H1 (cell line): ENCODE data around the gene GSX1. TPM values are rescaled to one million over a fixed set of nuclear protein-coding genes. Genes with fewer than 3 reads are reported as not detected.

ENCODE experiments used
- CTCF ChIA-PET: fragments of 300-600 bp; sonication (Branson Sonifier 250); formaldehyde crosslinking; loops from one replicate; lab custom pipeline; 2021; ENCODE audit not compliant: partially characterized antibody; lab: Charles Lee
- POLR2A ChIA-PET: fragments of 300-600 bp; sonication (Branson Sonifier 250); formaldehyde crosslinking; loops from one replicate; lab custom pipeline; 2021; ENCODE audit warnings: inconsistent platforms; ENCODE audit not compliant: partially characterized antibody; lab: Charles Lee
- DNase-seq, 2 experiments: peaks; one replicate each; pipeline versions ENCODE4 v3.0.0 to v3.0.0-alpha.2; 2010 to 2022; ENCODE audit warnings: low spot score in 2 of 2, low read depth in 1 of 2, mixed read lengths in 1 of 2
- FAIRE-seq: peaks from 2 replicates; lab custom pipeline; 2011; peaks lifted over from hg19 to GRCh38; lab: Jason Lieb, UNC
- H2AFZ ChIP-seq: 2 replicates; pipeline ENCODE4 v1.8.1; 2012; ENCODE audit warnings: low read length, inconsistent platforms
- H2AK5ac ChIP-seq: 2 replicates; pipeline ENCODE4 v1.6.1; 2013; ENCODE audit warnings: low read depth, low read length
- H2BK120ac ChIP-seq: replicated peaks from 2 replicates; pipeline ENCODE3; 2013; ENCODE audit warnings: low read depth, low read length, inconsistent platforms
- H2BK12ac ChIP-seq: 2 replicates; pipeline ENCODE4 v1.6.1; 2013; ENCODE audit warnings: low read depth, low read length
- H2BK15ac ChIP-seq: 2 replicates; pipeline ENCODE4 v1.6.1; 2013; ENCODE audit warnings: low read length
- H2BK20ac ChIP-seq: 2 replicates; pipeline ENCODE4 v1.6.1; 2013; ENCODE audit warnings: low read length
- H2BK5ac ChIP-seq: 2 replicates; pipeline ENCODE4 v1.6.1; 2013; ENCODE audit warnings: low read depth, low read length
- H3K14ac ChIP-seq: 2 replicates; pipeline ENCODE4 v1.6.1; 2013; ENCODE audit warnings: inconsistent platforms; ENCODE audit not compliant: insufficient read length
- H3K18ac ChIP-seq: 2 replicates; pipeline ENCODE4 v1.6.1; 2013; ENCODE audit warnings: low read length; ENCODE audit errors: extremely low read depth
- H3K23ac ChIP-seq: 2 replicates; pipeline ENCODE4 v1.6.1; 2013; ENCODE audit warnings: inconsistent platforms; ENCODE audit not compliant: insufficient read length
- H3K23me2 ChIP-seq: 2 replicates; pipeline ENCODE4 v1.6.1; 2013; ENCODE audit warnings: low read depth, low read length
- H3K27ac ChIP-seq: 2 replicates; pipeline ENCODE4 v1.6.1; 2011; ENCODE audit warnings: low read depth, low read length, inconsistent platforms
- H3K27me3 ChIP-seq, 4 experiments: replicated peaks in 1 of 4; 1 replicate in 1 of 4; 2 replicates in 3 of 4; pipeline versions ENCODE4 v1.6.1 to v1.8.1; 2011 to 2013; ENCODE audit warnings: low read length in 3 of 4, mild to moderate bottlenecking in 3 of 4, inconsistent platforms in 2 of 4, mixed read lengths in 2 of 4, moderate library complexity in 1 of 4; ENCODE audit not compliant: control insufficient read depth in 3 of 4, insufficient read depth in 3 of 4; ENCODE audit errors: extremely low read depth in 1 of 4
- H3K36me3 ChIP-seq, 4 experiments: 2 replicates each; pipeline versions ENCODE4 v1.6.1 to v1.8.1; 2011 to 2013; ENCODE audit warnings: mild to moderate bottlenecking in 4 of 4, low read length in 3 of 4, moderate library complexity in 2 of 4, control low read depth in 1 of 4, inconsistent platforms in 1 of 4; ENCODE audit not compliant: insufficient read depth in 4 of 4, control insufficient read depth in 2 of 4
- H3K4ac ChIP-seq: replicated peaks from 2 replicates; pipeline ENCODE3; 2013; ENCODE audit warnings: low read length, low read depth, mixed read lengths, inconsistent platforms; ENCODE audit not compliant: insufficient read length
- H3K4me1 ChIP-seq, 4 experiments: replicated peaks in 1 of 4; 1 replicate in 1 of 4; 2 replicates in 3 of 4; pipeline versions ENCODE4 v1.6.1 to v1.8.1; 2011 to 2013; ENCODE audit warnings: low read length in 3 of 4, inconsistent platforms in 2 of 4, mixed read lengths in 1 of 4; ENCODE audit not compliant: insufficient read depth in 4 of 4, control insufficient read depth in 3 of 4
- H3K4me2 ChIP-seq, 2 experiments: 2 replicates each; pipeline versions ENCODE4 v1.6.1 to v1.8.1; 2011 to 2013; ENCODE audit warnings: low read depth in 2 of 2, low read length in 2 of 2, control low read depth in 1 of 2, inconsistent platforms in 1 of 2, mild to moderate bottlenecking in 1 of 2; ENCODE audit not compliant: insufficient read depth in 1 of 2
- H3K4me3 ChIP-seq, 4 experiments: fragments of 200-600, 300-600 bp in 1 of 4; sonication (generic), shearing (Covaris generic), sonication (Bioruptor Twin) in 1 of 4; 2 replicates each; pipeline versions ENCODE4 v1.5.1 to v1.8.1; 2011 to 2016; ENCODE audit warnings: low read length in 4 of 4, low read depth in 3 of 4, control low read depth in 2 of 4, inconsistent platforms in 2 of 4, mild to moderate bottlenecking in 2 of 4, mixed read lengths in 1 of 4, moderate library complexity in 1 of 4; ENCODE audit not compliant: insufficient read depth in 2 of 4; ENCODE audit errors: extremely low read depth in 1 of 4
- H3K56ac ChIP-seq: replicated peaks from 2 replicates; pipeline ENCODE3; 2013; ENCODE audit warnings: low read depth, mild to moderate bottlenecking, mixed read lengths, low read length, inconsistent platforms; ENCODE audit not compliant: insufficient read length
- H3K79me1 ChIP-seq: 2 replicates; pipeline ENCODE4 v1.6.1; 2013; ENCODE audit warnings: low read depth, low read length, control low read depth
- H3K79me2 ChIP-seq, 2 experiments: 2 replicates each; pipeline versions ENCODE4 v1.6.1 to v1.8.1; 2012 to 2013; ENCODE audit warnings: low read length in 2 of 2, mild to moderate bottlenecking in 2 of 2, inconsistent platforms in 1 of 2; ENCODE audit not compliant: insufficient read depth in 2 of 2, control insufficient read depth in 1 of 2
- H3K9ac ChIP-seq, 4 experiments: replicated peaks in 1 of 4; 1 replicate in 1 of 4; 2 replicates in 3 of 4; pipeline versions ENCODE4 v1.6.1 to v1.8.1; 2011 to 2013; ENCODE audit warnings: low read depth in 3 of 4, low read length in 3 of 4, control low read depth in 2 of 4, mild to moderate bottlenecking in 2 of 4, moderate library complexity in 2 of 4, inconsistent platforms in 1 of 4; ENCODE audit errors: extremely low read depth in 1 of 4
- H3K9me3 ChIP-seq, 2 experiments: 2 replicates each; pipeline versions ENCODE4 v1.6.1 to v1.8.1; 2012 to 2013; ENCODE audit warnings: mild to moderate bottlenecking in 2 of 2, moderate library complexity in 2 of 2, control low read depth in 1 of 2, inconsistent platforms in 1 of 2, low read depth in 1 of 2, low read length in 1 of 2, mixed read lengths in 1 of 2; ENCODE audit not compliant: insufficient read depth in 2 of 2
- H4K20me1 ChIP-seq, 2 experiments: replicated peaks in 1 of 2; 2 replicates each; pipeline versions ENCODE3 to v1.8.1; 2011 to 2013; ENCODE audit warnings: inconsistent platforms in 2 of 2, low read length in 2 of 2, mild to moderate bottlenecking in 1 of 2; ENCODE audit not compliant: insufficient read depth in 2 of 2, control insufficient read depth in 1 of 2
- H4K5ac ChIP-seq: 2 replicates; pipeline ENCODE4 v1.6.1; 2013; ENCODE audit warnings: low read length, low read depth, mixed read lengths, inconsistent platforms; ENCODE audit not compliant: insufficient read length
- H4K8ac ChIP-seq: 2 replicates; pipeline ENCODE4 v1.8.0; 2013; ENCODE audit warnings: mild to moderate bottlenecking, moderate library complexity, low read length, inconsistent platforms; ENCODE audit not compliant: insufficient read depth; ENCODE audit errors: extremely low read depth
- H4K91ac ChIP-seq: replicated peaks from 2 replicates; pipeline ENCODE3; 2013; ENCODE audit warnings: low read length, mixed read lengths, inconsistent platforms; ENCODE audit not compliant: insufficient read length
- ASH2L ChIP-seq: fragments of 200-600, 300-600 bp; sonication (generic); IDR thresholded peaks from one replicate; pipeline ENCODE4 v1.7.1; 2017; ENCODE audit warnings: low read length
- BCL11A ChIP-seq, 2 experiments: IDR thresholded peaks; one replicate each; pipeline ENCODE4 v1.6.1; 2011; ENCODE audit warnings: low read depth in 2 of 2, low read length in 2 of 2, mild to moderate bottlenecking in 2 of 2
- GABPA ChIP-seq: IDR thresholded peaks from 2 replicates; pipeline ENCODE4 v1.6.1; 2011; ENCODE audit warnings: mild to moderate bottlenecking, low read length, moderate library complexity, borderline replicate concordance; ENCODE audit not compliant: insufficient read depth
- MAX ChIP-seq: IDR thresholded peaks from 2 replicates; pipeline ENCODE4 v1.6.1; 2012; ENCODE audit warnings: inconsistent platforms
- RNF2 ChIP-seq: fragments of 200-900, 300-1000 bp; sonication (generic); IDR thresholded peaks from 2 replicates; pipeline ENCODE4 v1.7.1; 2016; ENCODE audit warnings: borderline replicate concordance, low read depth, mild to moderate bottlenecking, antibody characterized with exemption, low read length; ENCODE audit not compliant: poor library complexity, severe bottlenecking; ENCODE audit errors: missing control alignments
- SUZ12 ChIP-seq: fragments of 200-600 bp; sonication (generic); IDR thresholded peaks from 2 replicates; pipeline ENCODE4 v1.6.1; 2012; ENCODE audit warnings: mild to moderate bottlenecking, inconsistent platforms, low read length, moderate library complexity, mixed read lengths
- TEAD4 ChIP-seq: IDR thresholded peaks from 2 replicates; pipeline ENCODE4 v1.6.1; 2012; ENCODE audit warnings: low read depth, low read length, inconsistent platforms, mixed read lengths
- WGBS, 2 experiments: shearing (Covaris generic) in 1 of 2; methylation state at CpG; one replicate each; pipeline versions ENCODE4 v1.1.6 to v1.1.7; 2013 to 2015; ENCODE audit warnings: low lambda C conversion rate in 2 of 2, mixed read lengths in 2 of 2, inconsistent platforms in 1 of 2, low coverage in 1 of 2, missing lambda C conversion rate in 1 of 2; ENCODE audit not compliant: insufficient replicate concordance in 2 of 2, insufficient coverage in 1 of 2, insufficient read length in 1 of 2; ENCODE audit errors: extremely low coverage in 1 of 2, missing lambda C conversion rate in 1 of 2; 5-methylcytosine and 5-hydroxymethylcytosine counted together
- polyA plus RNA-seq, 7 experiments: library from polyadenylated mRNA; depleted of rRNA in 3 of 7; stranded (reverse) in 5 of 7; unstranded in 2 of 7; fragments of >200 nt in 5 of 7; fragments of 200-250 nt in 2 of 7; gene quantifications; 1 replicate in 5 of 7; 2 replicates in 1 of 7; 4 replicates in 1 of 7; pipeline versions ENCODE4 v1.2.1 to v1.2.3, GENCODE V29; 2011 to 2013; ENCODE audit warnings: missing spikeins in 2 of 7, mixed read lengths in 2 of 7
- total RNA-seq: library from RNA; stranded (reverse); fragmentation: NEBNext Ultra II Directional; extraction: Animal tissue kit (Norgen Biotek cat#: 25700); gene quantifications from 2 replicates; pipeline ENCODE4 v1.2.1, GENCODE V29; 2021

Gene GSX1
- total and polyA plus RNA-seq, 2 of the 8 experiments (the other 6 are each of a cell fraction or from before 2014, with no cell fraction given) = not detected

- ChIA-PET CTCF (interaction anchor here (1.2 to 14.6 kb wide), 6 partner anchors 17 to 164 kb away, joined by 4 to 345 read pairs (median 162); partner anchors contain the start of genes GSX1 and URAD), POLR2A (interaction anchor here (0.7 to 2.0 kb wide), 4 partner anchors 14 to 120 kb away, joined by 3 to 7 read pairs (median 4); no protein-coding TSS in a partner anchor)
- Histone ChIP-seq H3K4me2 (peak overlapping the region; percentile 68 to 75), H3K4ac (no peak overlapping the region), H2BK12ac (peak overlapping the region; percentile 40; the same call in 1 of the 2 replicates), H2BK15ac (no peak overlapping the region), H3K4me1 (peaks cover 15 to 31% (median 25%) of the 10 kb centered on the region in 4 experiments; a peak in 6 of 7 replicates), H2AFZ (no peak overlapping the region), H3K9ac (no peak overlapping the region), H3K27me3 (peaks cover 62 to 97% (median 88%) of the 10 kb centered on the region in 4 experiments), H2BK120ac (no peak overlapping the region), H3K23ac (no peak overlapping the region), H4K8ac (no peak overlapping the region; the same call in 1 of the 2 replicates), H2AK5ac (no peak overlapping the region), H3K18ac (peak overlapping the region; percentile 25; the same call in 1 of the 2 replicates), H3K23me2 (no peaks in the 10 kb centered on the region; the same call in 1 of the 2 replicates), H4K20me1 (peaks cover 5 to 7% of the 10 kb centered on the region in 2 experiments), H3K14ac (no peak overlapping the region), H3K56ac (no peak overlapping the region), H3K27ac (no peak overlapping the region), H3K9me3 (no peaks in the 10 kb centered on the region), H3K79me2 (no peaks in the 10 kb centered on the region), H4K5ac (no peak overlapping the region), H3K79me1 (no peaks in the 10 kb centered on the region), H3K36me3 (no peaks in the 10 kb centered on the region), H4K91ac (no peak overlapping the region), H2BK20ac (0 out of 2 replicates have a peak overlapping the region, but pooled peaks have one; percentile 44), H3K4me3 (peak overlapping the region; percentile 3 to 48 (median 20); a peak in 6 of 8 replicates), H2BK5ac (no peak overlapping the region)
- WGBS, 2 experiments = 3% methylated on average over 35 of the region's 46 CpGs; no CpG with 5 or more reads in 1 of the 2 experiments
- TF ChIP-seq SUZ12 (peak; percentile 73; the same call in 1 of the 2 replicates), TEAD4 (peak; percentile 81), GABPA (no peak), RNF2 (peak; percentile 5), ASH2L (peak; percentile 41), BCL11A (IDR thresholded peaks at IDR 0.05; ENCODE audit: low read depth in 2 of 2, low read length in 2 of 2) (no peak), MAX (peak; percentile 42; the same call in 1 of the 2 replicates)
- DNase-seq = peak in 1 of 2 experiments; percentile 71
- FAIRE-seq = no peak
Measured at GRCh38 chr13:27820524-27821482, 28.5 kb downstream of the GSX1 start.
